ENCODE results near the gene PDSS2. TPM values are rescaled to one million over a fixed set of nuclear protein-coding genes. Genes with fewer than 3 reads are reported as not detected.
"Not testable (repeated sequence)": the region's sequence is repeated elsewhere in the genome, so short reads cannot be mapped to it uniquely, and the experiment has no call there.

The PDSS2 gene
- total RNA-seq, 1 experiment from 2014 or later, result 10.2 TPM

DNA sequence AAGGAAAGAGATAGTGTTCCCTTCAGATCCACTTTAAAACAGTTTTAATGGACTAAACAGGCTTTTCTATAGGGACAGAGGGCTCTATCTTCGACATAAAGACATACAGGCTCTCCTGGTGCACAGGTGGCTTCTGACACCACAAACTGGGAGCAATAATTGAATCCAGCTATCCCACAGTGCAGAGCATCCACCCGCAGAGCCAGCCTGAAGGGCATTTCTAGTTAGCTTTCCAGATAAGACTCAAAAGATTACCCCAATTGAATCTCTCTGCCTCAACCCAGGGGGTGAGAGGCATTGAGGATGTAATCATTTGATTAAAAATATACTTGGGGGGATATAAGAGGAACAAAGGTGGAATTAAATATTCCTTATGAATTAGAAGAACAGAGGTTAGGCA is 279.3 kb downstream of the PDSS2 start:
- no peak for DNase-seq (ENCODE audit: unreplicated experiment)

DNA sequence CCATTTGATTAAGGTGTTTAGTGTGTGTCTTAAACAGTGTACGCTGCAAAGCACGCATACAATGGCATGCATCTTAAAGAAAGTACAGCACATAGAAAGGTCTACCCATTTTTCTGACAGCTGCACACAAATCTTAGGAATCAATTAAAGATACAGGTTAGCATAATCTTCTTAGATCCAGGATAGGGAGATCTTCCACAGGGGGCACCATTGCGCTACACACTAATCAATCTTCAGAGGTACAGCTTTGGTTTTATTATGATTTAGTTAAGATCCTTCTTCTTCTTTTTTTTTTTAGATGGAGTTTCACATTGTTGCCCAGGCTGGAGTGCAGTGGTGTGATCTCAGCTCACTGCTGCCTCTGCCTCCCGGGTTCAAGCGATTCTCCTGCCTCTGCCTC is 280.4 kb downstream of the PDSS2 start:
- Mint-ChIP-seq H3K36me3 (ENCODE audit: insufficient read depth, unreplicated experiment) (no peaks in the 10 kb centered on the region), H3K9me3 (ENCODE audit: unreplicated experiment) (no peaks in the 10 kb centered on the region), H3K27me3 (ENCODE audit: insufficient read depth, unreplicated experiment) (no peaks in the 10 kb centered on the region), H3K4me3 (ENCODE audit: unreplicated experiment) (no peak overlapping the region), H3K27ac (ENCODE audit: low read depth, unreplicated experiment) (no peak overlapping the region), H3K4me1 (ENCODE audit: insufficient read depth, unreplicated experiment) (peaks cover 5% of the 10 kb centered on the region)
- ChIA-PET CTCF (interaction anchor here (0.6 to 1.2 kb wide), 14 partner anchors 14 to 1452 kb away, joined by 3 to 5 read pairs (median 3); partner anchors contain the start of genes BEND3 and PDSS2), POLR2A (interaction anchor here (0.6 kb wide), 1 partner anchor 1720 kb away, joined by 4 read pairs; no protein-coding TSS in a partner anchor)
- TF ChIP-seq, protein P1, sequence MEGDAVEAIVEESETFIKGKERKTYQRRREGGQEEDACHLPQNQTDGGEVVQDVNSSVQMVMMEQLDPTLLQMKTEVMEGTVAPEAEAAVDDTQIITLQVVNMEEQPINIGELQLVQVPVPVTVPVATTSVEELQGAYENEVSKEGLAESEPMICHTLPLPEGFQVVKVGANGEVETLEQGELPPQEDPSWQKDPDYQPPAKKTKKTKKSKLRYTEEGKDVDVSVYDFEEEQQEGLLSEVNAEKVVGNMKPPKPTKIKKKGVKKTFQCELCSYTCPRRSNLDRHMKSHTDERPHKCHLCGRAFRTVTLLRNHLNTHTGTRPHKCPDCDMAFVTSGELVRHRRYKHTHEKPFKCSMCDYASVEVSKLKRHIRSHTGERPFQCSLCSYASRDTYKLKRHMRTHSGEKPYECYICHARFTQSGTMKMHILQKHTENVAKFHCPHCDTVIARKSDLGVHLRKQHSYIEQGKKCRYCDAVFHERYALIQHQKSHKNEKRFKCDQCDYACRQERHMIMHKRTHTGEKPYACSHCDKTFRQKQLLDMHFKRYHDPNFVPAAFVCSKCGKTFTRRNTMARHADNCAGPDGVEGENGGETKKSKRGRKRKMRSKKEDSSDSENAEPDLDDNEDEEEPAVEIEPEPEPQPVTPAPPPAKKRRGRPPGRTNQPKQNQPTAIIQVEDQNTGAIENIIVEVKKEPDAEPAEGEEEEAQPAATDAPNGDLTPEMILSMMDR (IDR thresholded peaks at IDR 0.05; ENCODE audit: unreplicated experiment), result peak; percentile 34
- peak; percentile 53 for DNase-seq (ENCODE audit: unreplicated experiment)
- intact Hi-C loops (cut with micrococcal nuclease), result loop anchor here (1.0 kb wide), 2 partner anchors 525 to 669 kb away; no protein-coding TSS in a partner anchor
- BruUV-seq (replicated peaks), result no TSS peak

More for the DNA sequence above, 279.3 kb downstream of the PDSS2 start:
- POLR2A ChIA-PET, result interaction anchor here (0.8 kb wide), 1 partner anchor 1442 kb away, joined by 3 read pairs; no protein-coding TSS in a partner anchor
- no TSS peak for BruUV-seq (replicated peaks)
- H3K4me1 Mint-ChIP-seq (ENCODE audit: insufficient read depth, unreplicated experiment), result no peaks in the 10 kb centered on the region
- H3K36me3 Mint-ChIP-seq (ENCODE audit: insufficient read depth, unreplicated experiment), result no peaks in the 10 kb centered on the region
- no peaks in the 10 kb centered on the region for H3K27me3 Mint-ChIP-seq (ENCODE audit: insufficient read depth, unreplicated experiment)
- H3K4me3 Mint-ChIP-seq (ENCODE audit: unreplicated experiment), result no peak overlapping the region
- TF ChIP-seq, protein P1 (IDR thresholded peaks at IDR 0.05; ENCODE audit: unreplicated experiment), result no peak
- CTCF ChIA-PET, result interaction anchor here (0.5 to 0.9 kb wide), 3 partner anchors 49 to 668 kb away, joined by 3 read pairs; no protein-coding TSS in a partner anchor
- intact Hi-C loops (cut with micrococcal nuclease), result no loop called here
- H3K27ac Mint-ChIP-seq (ENCODE audit: low read depth, unreplicated experiment), result no peak overlapping the region
- no peaks in the 10 kb centered on the region for H3K9me3 Mint-ChIP-seq (ENCODE audit: unreplicated experiment)

DNA sequence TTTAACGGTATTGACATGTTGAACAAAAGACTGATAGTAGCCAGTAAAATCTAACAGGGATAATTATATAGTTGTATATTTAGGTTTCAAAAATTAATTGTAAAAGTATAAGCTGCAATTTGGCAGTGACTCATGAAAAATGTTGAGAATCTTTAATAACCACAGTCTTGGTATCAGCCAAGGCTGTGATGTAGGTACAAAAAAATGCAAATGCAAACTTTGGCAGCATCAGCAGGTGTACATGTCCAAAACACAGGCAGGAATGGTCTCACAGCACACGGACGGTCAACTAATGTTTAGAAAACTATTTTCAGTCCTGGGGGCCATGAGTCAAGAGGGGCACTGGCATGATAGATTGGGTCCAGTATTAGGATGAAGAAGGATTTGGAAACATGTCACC is 285.6 kb downstream of the PDSS2 start:
- peaks cover 10% of the 10 kb centered on the region for H3K4me1 Mint-ChIP-seq (ENCODE audit: insufficient read depth, unreplicated experiment)
- peaks cover 7% of the 10 kb centered on the region for H3K9me3 Mint-ChIP-seq (ENCODE audit: unreplicated experiment)
- ChIA-PET POLR2A (interaction anchor here (0.6 kb wide), 1 partner anchor 65 kb away, joined by 3 read pairs; no protein-coding TSS in a partner anchor), CTCF (no interaction called here)
- DNase-seq (ENCODE audit: unreplicated experiment), result peak; percentile 3
- H3K27me3 Mint-ChIP-seq (ENCODE audit: insufficient read depth, unreplicated experiment), result no peaks in the 10 kb centered on the region
- BruUV-seq (replicated peaks), result no TSS peak
- intact Hi-C loops (cut with micrococcal nuclease), result no loop called here
- H3K36me3 Mint-ChIP-seq (ENCODE audit: insufficient read depth, unreplicated experiment), result no peaks in the 10 kb centered on the region
- peak overlapping the region; percentile 59 for H3K27ac Mint-ChIP-seq (ENCODE audit: low read depth, unreplicated experiment)
- TF ChIP-seq, protein P1 (IDR thresholded peaks at IDR 0.05; ENCODE audit: unreplicated experiment), result no peak
- no peak overlapping the region for H3K4me3 Mint-ChIP-seq (ENCODE audit: unreplicated experiment)

GRCh38 chr6:107171513-107171912 is 287.9 kb downstream of the PDSS2 start:
- Mint-ChIP-seq H3K27ac (ENCODE audit: low read depth, unreplicated experiment) (no peak overlapping the region), H3K4me1 (ENCODE audit: insufficient read depth, unreplicated experiment) (peaks cover 10% of the 10 kb centered on the region), H3K9me3 (ENCODE audit: unreplicated experiment) (peaks cover 14% of the 10 kb centered on the region), H3K27me3 (ENCODE audit: insufficient read depth, unreplicated experiment) (no peaks in the 10 kb centered on the region), H3K36me3 (ENCODE audit: insufficient read depth, unreplicated experiment) (no peaks in the 10 kb centered on the region), H3K4me3 (ENCODE audit: unreplicated experiment) (no peak overlapping the region)
- TF ChIP-seq, protein P1 (IDR thresholded peaks at IDR 0.05; ENCODE audit: unreplicated experiment), result no peak
- intact Hi-C loops (cut with micrococcal nuclease), result no loop called here
- BruUV-seq (replicated peaks), result no TSS peak
- CTCF ChIA-PET, result no interaction called here
- POLR2A ChIA-PET, result interaction anchor here (0.6 kb wide), 1 partner anchor 134 kb away, joined by 3 read pairs; no protein-coding TSS in a partner anchor
- DNase-seq (ENCODE audit: unreplicated experiment), result no peak

GRCh38 chr6:107164299-107164698 is 295.1 kb downstream of the PDSS2 start:
- intact Hi-C loops (cut with micrococcal nuclease); H3K27me3 Mint-ChIP-seq (ENCODE audit: insufficient read depth, unreplicated experiment); POLR2A ChIA-PET; H3K36me3 Mint-ChIP-seq (ENCODE audit: insufficient read depth, unreplicated experiment); H3K27ac Mint-ChIP-seq (ENCODE audit: low read depth, unreplicated experiment); CTCF ChIA-PET; H3K4me3 Mint-ChIP-seq (ENCODE audit: unreplicated experiment); H3K4me1 Mint-ChIP-seq (ENCODE audit: insufficient read depth, unreplicated experiment); DNase-seq (ENCODE audit: unreplicated experiment); BruUV-seq (replicated peaks): not testable (repeated sequence)
- H3K9me3 Mint-ChIP-seq (ENCODE audit: unreplicated experiment), result peaks cover 13% of the 10 kb centered on the region
